Vagina (tissue), 2 donors: ENCODE measurements around the gene MARVELD3. TPM values are rescaled to one million over a fixed set of nuclear protein-coding genes. Genes with fewer than 3 reads are reported as not detected.

ENCODE experiments used
- DNase-seq, 2 donors: peaks; one replicate each; pipeline ENCODE4 v3.0.0-alpha.2; 2017; ENCODE audit errors: extremely low spot score in 2 of 2
- H3K27ac ChIP-seq: fragments of 200-600 bp; sonication (generic); one replicate; pipeline ENCODE4 v1.5.1; 2019
- H3K27me3 ChIP-seq: fragments of 200-600 bp; sonication (generic); one replicate; pipeline ENCODE4 v1.5.1; 2019
- H3K36me3 ChIP-seq, 2 donors: fragments of 200-600 bp; sonication (generic); one replicate each; pipeline ENCODE4 v1.5.1; 2017 to 2019
- H3K4me1 ChIP-seq: fragments of 200-600 bp; sonication (generic); one replicate; pipeline ENCODE4 v1.5.1; 2019
- H3K4me3 ChIP-seq, 2 donors: fragments of 200-600 bp; sonication (generic); 1 replicate in 1 of 2; 2 replicates in 1 of 2; pipeline ENCODE4 v1.5.1; 2016 to 2019
- H3K9me3 ChIP-seq: fragments of 200-600 bp; sonication (generic); one replicate; pipeline ENCODE4 v1.5.1; 2019
- POLR2A ChIP-seq, 2 donors: fragments of 450-650 bp; IDR thresholded peaks; one replicate each; pipeline ENCODE4 v1.6.1; 2017; ENCODE audit warnings: antibody characterized with exemption in 2 of 2, mild to moderate bottlenecking in 2 of 2, moderate library complexity in 2 of 2
- POLR2AphosphoS5 ChIP-seq, 2 donors: sonication (generic); formaldehyde crosslinking; IDR thresholded peaks; one replicate each; pipeline ENCODE4 v1.9.0; 2017; ENCODE audit warnings: antibody characterized with exemption in 2 of 2, mild to moderate bottlenecking in 2 of 2, low read depth in 1 of 2; ENCODE audit not compliant: insufficient read depth in 1 of 2
- intact Hi-C: fragments of 100-400 bp; cut with DNase I; formaldehyde crosslinking; loops from one replicate; pipeline ENCODE4 v1.15.1; 2023
- total RNA-seq: library from RNA; depleted of rRNA; stranded (reverse); fragments of >200 nt; gene quantifications from one replicate; pipeline ENCODE4 v1.2.3, GENCODE V29; 2016
- TF ChIP-seq, protein P1 (sequence below), 3 experiments: fragments of 450-650 bp in 2 of 3; fragments of 200-600 bp in 1 of 3; sonication (generic) in 1 of 3; IDR thresholded peaks; one replicate each; pipeline ENCODE4 v1.5.1; 2017 to 2019; ENCODE audit warnings: antibody characterized with exemption in 3 of 3, mild to moderate bottlenecking in 2 of 3, moderate library complexity in 2 of 3

MARVELD3 gene
- total RNA-seq, 1 donor from 2014 or later, result 4.7 TPM

DNA sequence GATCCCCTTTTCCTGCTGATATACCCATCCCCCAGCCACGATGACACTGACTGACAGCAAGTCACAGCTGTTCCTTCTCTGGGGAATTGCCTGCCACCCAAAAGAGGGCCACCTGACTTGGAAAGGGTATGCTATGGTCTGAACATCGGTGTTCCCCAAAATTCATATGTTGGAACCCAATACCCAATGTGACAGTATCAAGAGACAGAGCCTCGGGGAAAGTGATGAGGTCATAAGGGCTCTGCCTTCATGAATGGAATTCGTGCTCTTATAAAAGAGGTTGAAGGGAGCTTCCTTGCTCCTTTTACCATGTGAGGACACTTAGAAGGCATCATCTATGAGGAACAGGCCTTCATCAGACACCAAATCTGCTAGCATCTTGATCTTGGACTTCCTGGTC is 7.6 kb upstream of the MARVELD3 start:
- H3K36me3 ChIP-seq, result no peaks in the 10 kb centered on the region
- no peaks in the 10 kb centered on the region for H3K4me1 ChIP-seq
- DNase-seq, result peak in 1 of 2 donors; percentile 58
- TF ChIP-seq POLR2AphosphoS5 (IDR thresholded peaks at IDR 0.05; ENCODE audit: insufficient read depth in 1 of 2, low read depth in 1 of 2) (no peak), POLR2A (IDR thresholded peaks at IDR 0.05) (no peak)
- TF ChIP-seq, protein P1, sequence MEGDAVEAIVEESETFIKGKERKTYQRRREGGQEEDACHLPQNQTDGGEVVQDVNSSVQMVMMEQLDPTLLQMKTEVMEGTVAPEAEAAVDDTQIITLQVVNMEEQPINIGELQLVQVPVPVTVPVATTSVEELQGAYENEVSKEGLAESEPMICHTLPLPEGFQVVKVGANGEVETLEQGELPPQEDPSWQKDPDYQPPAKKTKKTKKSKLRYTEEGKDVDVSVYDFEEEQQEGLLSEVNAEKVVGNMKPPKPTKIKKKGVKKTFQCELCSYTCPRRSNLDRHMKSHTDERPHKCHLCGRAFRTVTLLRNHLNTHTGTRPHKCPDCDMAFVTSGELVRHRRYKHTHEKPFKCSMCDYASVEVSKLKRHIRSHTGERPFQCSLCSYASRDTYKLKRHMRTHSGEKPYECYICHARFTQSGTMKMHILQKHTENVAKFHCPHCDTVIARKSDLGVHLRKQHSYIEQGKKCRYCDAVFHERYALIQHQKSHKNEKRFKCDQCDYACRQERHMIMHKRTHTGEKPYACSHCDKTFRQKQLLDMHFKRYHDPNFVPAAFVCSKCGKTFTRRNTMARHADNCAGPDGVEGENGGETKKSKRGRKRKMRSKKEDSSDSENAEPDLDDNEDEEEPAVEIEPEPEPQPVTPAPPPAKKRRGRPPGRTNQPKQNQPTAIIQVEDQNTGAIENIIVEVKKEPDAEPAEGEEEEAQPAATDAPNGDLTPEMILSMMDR (IDR thresholded peaks at IDR 0.05), result no peak
- H3K9me3 ChIP-seq, result no peaks in the 10 kb centered on the region
- H3K27ac ChIP-seq, result no peak overlapping the region
- no peak overlapping the region for H3K4me3 ChIP-seq
- H3K27me3 ChIP-seq, result no peaks in the 10 kb centered on the region
- intact Hi-C loops, result no loop called here

DNA sequence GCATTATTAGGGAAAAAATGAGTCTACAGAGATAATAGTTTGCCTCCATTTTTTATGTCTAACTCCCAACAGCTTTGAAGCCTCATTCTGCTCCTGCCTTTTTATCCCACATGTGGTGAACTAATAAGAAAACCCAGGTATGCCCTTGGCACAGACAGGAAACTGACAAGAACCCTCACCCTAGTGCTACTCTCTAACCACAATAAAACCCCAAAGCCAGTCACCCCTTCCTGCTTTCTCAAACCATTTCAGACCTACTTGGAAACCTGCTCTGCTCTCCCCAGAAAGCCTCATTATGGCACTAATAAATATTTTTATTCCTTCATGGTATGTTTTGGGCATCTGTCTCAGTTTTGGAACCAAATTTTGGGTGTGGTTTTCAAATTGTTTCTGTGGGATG is 3.9 kb upstream of the MARVELD3 start:
- intact Hi-C loops, result no loop called here
- peaks cover 3% of the 10 kb centered on the region for H3K27me3 ChIP-seq
- TF ChIP-seq POLR2AphosphoS5 (IDR thresholded peaks at IDR 0.05; ENCODE audit: insufficient read depth in 1 of 2, low read depth in 1 of 2) (no peak), POLR2A (IDR thresholded peaks at IDR 0.05) (no peak)
- TF ChIP-seq, protein P1 (IDR thresholded peaks at IDR 0.05), result no peak

DNA sequence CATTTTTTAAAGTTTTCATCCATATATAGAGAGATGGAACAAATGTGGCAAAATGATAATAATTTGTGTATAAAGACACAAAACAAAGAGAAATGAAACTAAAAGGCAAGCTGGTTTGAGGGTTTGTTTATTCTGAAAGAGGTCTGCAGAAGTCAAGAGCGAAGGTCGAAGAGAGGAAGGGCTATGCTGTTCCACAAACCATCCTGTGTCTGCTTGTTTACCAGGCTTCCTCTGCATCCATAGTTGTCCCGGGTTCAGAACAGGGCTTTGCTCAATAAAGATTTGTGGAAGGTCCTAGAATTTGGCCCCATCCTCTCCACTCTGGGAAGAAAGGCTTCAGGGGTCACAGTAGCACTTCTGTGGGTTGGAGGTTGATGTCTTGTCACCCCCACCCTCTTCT is 2.4 kb upstream of the MARVELD3 start:
- intact Hi-C loops, result no loop called here
- TF ChIP-seq POLR2A (IDR thresholded peaks at IDR 0.05), result no peak
- TF ChIP-seq, protein P1 (IDR thresholded peaks at IDR 0.05), result no peak
- TF ChIP-seq POLR2AphosphoS5 (IDR thresholded peaks at IDR 0.05; ENCODE audit: insufficient read depth in 1 of 2, low read depth in 1 of 2), result no peak
- no peak overlapping the region for H3K4me3 ChIP-seq
- DNase-seq, result no peak
- no peaks in the 10 kb centered on the region for H3K36me3 ChIP-seq
- H3K27me3 ChIP-seq, result peaks cover 3% of the 10 kb centered on the region
- no peaks in the 10 kb centered on the region for H3K9me3 ChIP-seq
- no peak overlapping the region for H3K27ac ChIP-seq
- H3K4me1 ChIP-seq, result peaks cover 17% of the 10 kb centered on the region

More for the DNA sequence above, 3.9 kb upstream of the MARVELD3 start:
- no peak for DNase-seq
- Histone ChIP-seq H3K27ac (no peak overlapping the region), H3K36me3 (no peaks in the 10 kb centered on the region), H3K9me3 (no peaks in the 10 kb centered on the region), H3K4me1 (peaks cover 15% of the 10 kb centered on the region), H3K4me3 (no peak overlapping the region)

DNA sequence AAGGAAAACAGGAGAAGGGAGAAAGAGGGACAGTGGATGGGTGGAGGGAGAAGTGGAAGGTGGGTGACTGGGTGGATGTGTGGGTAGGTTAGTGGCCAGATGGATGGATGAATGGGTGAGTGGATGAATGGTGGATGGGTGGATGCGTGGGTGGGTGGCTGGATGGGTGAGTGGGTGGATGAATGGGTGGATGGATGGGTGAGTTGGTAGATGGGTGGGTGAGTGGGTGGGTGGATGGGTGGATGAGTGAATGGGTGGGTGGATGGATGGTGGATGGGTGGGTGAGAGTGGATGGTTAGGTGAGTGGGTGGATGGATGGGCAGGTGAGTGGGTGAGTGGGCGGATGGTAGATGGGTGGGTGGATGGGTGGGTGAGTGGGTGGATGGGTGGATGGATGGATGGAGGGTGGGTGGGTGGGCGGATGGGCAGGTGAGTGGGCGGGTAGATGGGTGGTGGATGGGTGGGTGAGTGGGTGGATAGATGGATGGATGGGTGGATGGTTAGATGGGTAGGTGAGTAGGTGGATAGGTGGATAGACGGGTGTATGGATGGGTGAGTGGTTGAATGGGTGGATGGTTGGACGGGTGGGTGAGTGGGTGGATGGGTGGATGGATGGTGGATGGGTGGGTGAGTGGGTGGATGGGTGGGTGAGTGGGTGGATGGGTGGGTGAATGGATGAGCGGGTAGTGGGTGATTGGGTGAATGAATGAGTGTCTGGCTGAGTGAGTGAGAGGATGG is 702 bp upstream of the MARVELD3 start:
- Histone ChIP-seq H3K27me3 (peaks cover 3% of the 10 kb centered on the region), H3K4me3 (peak overlapping the region in 1 of 2 donors; percentile 15), H3K27ac (no peak overlapping the region), H3K9me3 (no peaks in the 10 kb centered on the region), H3K4me1 (peaks cover 17% of the 10 kb centered on the region), H3K36me3 (no peaks in the 10 kb centered on the region)
- TF ChIP-seq, protein P1 (IDR thresholded peaks at IDR 0.05), result no peak
- TF ChIP-seq POLR2A (IDR thresholded peaks at IDR 0.05) (no peak), POLR2AphosphoS5 (IDR thresholded peaks at IDR 0.05; ENCODE audit: insufficient read depth in 1 of 2, low read depth in 1 of 2) (no peak)
- DNase-seq, result no peak
- intact Hi-C loops, result no loop called here

DNA sequence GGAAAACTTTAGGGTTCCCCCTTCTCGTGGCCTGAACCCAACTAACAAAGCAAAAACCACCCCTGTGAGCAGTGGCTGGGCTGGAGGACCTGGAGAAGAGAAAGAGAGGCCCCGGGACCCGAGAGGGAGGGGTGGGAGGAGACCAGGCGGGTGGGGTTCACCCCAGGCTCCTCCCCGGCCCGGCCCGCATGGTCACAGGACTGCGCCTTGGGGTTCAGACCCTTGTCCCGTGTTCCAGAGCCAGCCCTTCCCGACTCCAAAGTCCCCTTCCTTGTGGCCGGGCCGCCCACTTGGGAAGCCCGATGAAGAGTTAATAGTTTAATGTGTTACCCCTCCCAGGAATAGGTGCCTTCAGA is 852 bp downstream of the MARVELD3 start:
- no peak for DNase-seq
- no peaks in the 10 kb centered on the region for H3K9me3 ChIP-seq
- intact Hi-C loops, result no loop called here
- H3K27ac ChIP-seq, result no peak overlapping the region
- no peaks in the 10 kb centered on the region for H3K36me3 ChIP-seq
- peaks cover 3% of the 10 kb centered on the region for H3K27me3 ChIP-seq
- H3K4me1 ChIP-seq, result peaks cover 17% of the 10 kb centered on the region
- peak overlapping the region; percentile 15 to 48 for H3K4me3 ChIP-seq
- TF ChIP-seq, protein P1 (IDR thresholded peaks at IDR 0.05), result no peak
- TF ChIP-seq POLR2AphosphoS5 (IDR thresholded peaks at IDR 0.05; ENCODE audit: insufficient read depth in 1 of 2, low read depth in 1 of 2), result no peak
- no peak for TF ChIP-seq POLR2A (IDR thresholded peaks at IDR 0.05)
